Measurements from ENCODE around the gene CELF6.

Gene CELF6

GRCh38 chr15:72248514-72248913 lies 71.4 kb downstream of the CELF6 start:
- no peaks in the 10 kb centered on the region for H3K4me1 ChIP-seq (ENCODE audit: control insufficient read depth in 1 of 2, insufficient read depth in 2 of 2, low read length in 2 of 2)

DNA sequence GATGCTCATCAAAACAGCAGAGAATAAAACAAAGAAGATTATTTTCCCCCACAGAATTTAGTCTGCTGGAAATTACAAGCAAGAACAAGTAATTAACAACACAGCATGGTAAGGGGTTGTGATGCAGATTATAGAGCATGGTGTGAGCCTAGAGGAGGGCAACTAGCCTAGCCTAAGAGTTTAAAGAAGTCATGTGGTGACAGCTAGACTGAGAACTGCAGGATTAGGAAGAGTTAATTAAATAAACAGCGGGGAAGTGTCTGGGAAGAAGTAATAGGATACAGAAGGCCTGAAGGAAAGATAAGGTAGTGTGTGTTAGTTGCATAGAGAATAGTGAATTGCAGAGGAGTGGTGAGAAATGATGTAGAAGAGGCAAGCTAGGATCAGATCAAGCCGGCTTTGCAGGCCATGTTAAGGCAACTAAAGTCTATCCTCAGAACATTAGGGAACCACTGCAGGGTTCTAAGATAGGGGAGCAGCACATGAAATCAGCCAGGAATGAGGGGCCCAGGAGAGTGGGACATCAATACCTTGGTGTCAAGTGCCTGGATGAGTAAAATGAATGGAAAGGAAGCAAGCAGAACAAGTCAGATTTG lies 77.1 kb downstream of the CELF6 start:
- Histone ChIP-seq H3K9me3 (ENCODE audit: control insufficient read depth in 1 of 2, low read length in 2 of 2) (no peaks in the 10 kb centered on the region), H3K4me3 (ENCODE audit: low read depth in 1 of 2, low read length in 2 of 2) (no peak overlapping the region), H3K4me1 (ENCODE audit: control insufficient read depth in 1 of 2, insufficient read depth in 2 of 2, low read length in 2 of 2) (peaks cover 0 to 3% of the 10 kb centered on the region in 2 donors), H3K27me3 (ENCODE audit: control insufficient read depth in 1 of 2, insufficient read depth in 2 of 2, low read length in 2 of 2) (no peaks in the 10 kb centered on the region), H3K27ac (ENCODE audit: low read depth, low read length) (no peak overlapping the region), H3K9ac (ENCODE audit: low read depth in 1 of 2, low read length in 2 of 2) (no peak overlapping the region), H3K36me3 (ENCODE audit: control insufficient read depth in 1 of 2, insufficient read depth in 2 of 2, low read length in 2 of 2) (peaks cover 30 to 31% of the 10 kb centered on the region in 2 donors)

More at GRCh38 chr15:72248514-72248913, 71.4 kb downstream of the CELF6 start:
- Histone ChIP-seq H3K36me3 (ENCODE audit: control insufficient read depth in 1 of 2, insufficient read depth in 2 of 2, low read length in 2 of 2) (peaks cover 18 to 49% of the 10 kb centered on the region in 2 donors), H3K27ac (ENCODE audit: low read depth, low read length) (no peak overlapping the region), H3K27me3 (ENCODE audit: control insufficient read depth in 1 of 2, insufficient read depth in 2 of 2, low read length in 2 of 2) (no peaks in the 10 kb centered on the region), H3K4me3 (ENCODE audit: low read depth in 1 of 2, low read length in 2 of 2) (no peak overlapping the region), H3K9ac (ENCODE audit: low read depth in 1 of 2, low read length in 2 of 2) (no peak overlapping the region), H3K9me3 (ENCODE audit: control insufficient read depth in 1 of 2, low read length in 2 of 2) (no peaks in the 10 kb centered on the region)

DNA sequence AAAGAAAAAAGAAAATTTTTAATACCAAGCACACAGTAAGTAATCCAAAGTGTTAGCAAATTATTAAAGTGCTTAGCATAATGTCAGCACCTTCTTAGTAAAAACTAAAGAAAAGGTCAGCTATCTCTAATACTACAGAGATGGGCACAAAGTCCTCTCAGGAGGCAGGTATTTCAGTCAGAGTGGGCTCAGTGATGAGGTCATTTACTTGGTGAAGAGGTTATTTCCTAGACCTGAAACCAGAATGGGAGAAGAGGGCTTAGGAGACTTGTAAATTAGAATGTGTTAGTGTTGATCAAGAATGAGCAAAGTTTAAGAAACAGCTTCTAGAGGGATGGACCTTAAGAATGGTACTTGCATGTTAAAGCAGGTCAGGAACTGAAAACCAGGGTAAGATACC lies 80.3 kb downstream of the CELF6 start:
- H3K4me3 ChIP-seq (ENCODE audit: low read depth in 1 of 2, low read length in 2 of 2), result no peak overlapping the region
- no peak overlapping the region for H3K9ac ChIP-seq (ENCODE audit: low read depth in 1 of 2, low read length in 2 of 2)
- H3K9me3 ChIP-seq (ENCODE audit: control insufficient read depth in 1 of 2, low read length in 2 of 2), result no peaks in the 10 kb centered on the region
- no peak overlapping the region for H3K27ac ChIP-seq (ENCODE audit: low read depth, low read length)
- H3K27me3 ChIP-seq (ENCODE audit: control insufficient read depth in 1 of 2, insufficient read depth in 2 of 2, low read length in 2 of 2), result no peaks in the 10 kb centered on the region
- peaks cover 6 to 13% of the 10 kb centered on the region in 2 donors for H3K4me1 ChIP-seq (ENCODE audit: control insufficient read depth in 1 of 2, insufficient read depth in 2 of 2, low read length in 2 of 2)
- H3K36me3 ChIP-seq (ENCODE audit: control insufficient read depth in 1 of 2, insufficient read depth in 2 of 2, low read length in 2 of 2), result peaks cover 29 to 30% of the 10 kb centered on the region in 2 donors

GRCh38 chr15:72238586-72238985 lies 81.4 kb downstream of the CELF6 start:
- Histone ChIP-seq H3K4me1 (ENCODE audit: control insufficient read depth in 1 of 2, insufficient read depth in 2 of 2, low read length in 2 of 2) (peaks cover 6 to 13% of the 10 kb centered on the region in 2 donors), H3K36me3 (ENCODE audit: control insufficient read depth in 1 of 2, insufficient read depth in 2 of 2, low read length in 2 of 2) (peaks cover 25% of the 10 kb centered on the region in 2 donors), H3K27me3 (ENCODE audit: control insufficient read depth in 1 of 2, insufficient read depth in 2 of 2, low read length in 2 of 2) (no peaks in the 10 kb centered on the region), H3K9ac (ENCODE audit: low read depth in 1 of 2, low read length in 2 of 2) (no peak overlapping the region), H3K9me3 (ENCODE audit: control insufficient read depth in 1 of 2, low read length in 2 of 2) (no peaks in the 10 kb centered on the region), H3K4me3 (ENCODE audit: low read depth in 1 of 2, low read length in 2 of 2) (no peak overlapping the region), H3K27ac (ENCODE audit: low read depth, low read length) (no peak overlapping the region)

DNA sequence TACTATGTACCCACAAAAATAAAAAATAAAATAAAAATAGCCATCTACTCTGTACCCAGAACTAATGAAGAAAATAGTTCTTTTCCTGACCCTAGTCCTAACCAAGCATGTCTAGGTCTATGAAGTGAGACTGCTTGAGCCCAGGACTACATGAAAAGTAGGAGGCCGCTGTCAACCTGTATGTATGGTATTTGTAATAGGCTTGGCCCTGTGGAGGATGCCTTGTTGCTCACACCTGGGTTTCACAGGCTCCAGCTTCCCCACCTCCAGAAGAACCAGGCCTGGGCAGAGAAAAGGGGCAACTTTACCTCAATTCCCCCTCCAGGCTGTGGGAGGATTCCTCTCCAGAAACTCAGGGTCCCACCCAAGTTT lies 82.1 kb downstream of the CELF6 start:
- Histone ChIP-seq H3K27me3 (ENCODE audit: control insufficient read depth in 1 of 2, insufficient read depth in 2 of 2, low read length in 2 of 2) (no peaks in the 10 kb centered on the region), H3K4me1 (ENCODE audit: control insufficient read depth in 1 of 2, insufficient read depth in 2 of 2, low read length in 2 of 2) (peaks cover 8 to 13% of the 10 kb centered on the region in 2 donors), H3K9ac (ENCODE audit: low read depth in 1 of 2, low read length in 2 of 2) (no peak overlapping the region), H3K36me3 (ENCODE audit: control insufficient read depth in 1 of 2, insufficient read depth in 2 of 2, low read length in 2 of 2) (peaks cover 21 to 25% of the 10 kb centered on the region in 2 donors), H3K27ac (ENCODE audit: low read depth, low read length) (no peak overlapping the region), H3K9me3 (ENCODE audit: control insufficient read depth in 1 of 2, low read length in 2 of 2) (no peaks in the 10 kb centered on the region), H3K4me3 (ENCODE audit: low read depth in 1 of 2, low read length in 2 of 2) (no peak overlapping the region)

DNA sequence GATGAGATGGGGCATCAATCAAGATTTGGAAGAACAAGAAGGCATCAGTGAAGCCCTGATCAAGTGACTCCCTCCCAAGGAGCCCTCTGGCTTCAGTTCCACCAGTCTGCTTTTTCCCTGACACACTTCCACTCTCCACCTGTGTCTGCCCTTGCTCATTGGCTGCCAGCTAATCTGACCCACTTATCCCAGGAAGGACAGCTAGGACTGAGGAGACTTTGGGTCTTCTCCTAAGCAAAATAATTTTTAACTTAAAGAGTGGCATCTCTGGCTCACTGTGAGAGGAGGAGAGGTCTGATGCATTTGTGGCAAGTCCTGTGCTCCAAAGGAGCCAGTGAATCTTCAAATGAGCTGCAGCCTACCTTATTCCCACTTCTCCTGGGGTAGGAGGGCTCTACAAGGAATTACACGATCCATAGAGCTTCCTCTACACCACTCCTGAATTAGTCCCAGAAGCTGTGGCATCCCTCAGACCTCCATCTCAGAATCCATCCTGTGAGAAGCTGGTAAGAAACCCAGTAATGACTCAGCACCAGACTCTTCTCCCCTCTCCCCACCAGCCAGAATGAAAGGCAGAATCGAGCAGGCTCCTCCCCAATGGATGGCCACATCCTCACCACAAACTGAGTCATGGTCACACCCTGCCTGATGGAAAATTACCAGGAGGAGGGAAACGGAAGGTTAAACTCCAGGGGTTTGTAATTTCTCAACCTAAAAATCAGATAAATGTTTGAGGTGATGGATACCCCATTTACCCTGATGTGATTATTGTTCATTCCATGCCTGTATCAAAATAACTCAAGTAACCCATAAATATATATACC lies 82.7 kb downstream of the CELF6 start:
- Histone ChIP-seq H3K9me3 (ENCODE audit: control insufficient read depth in 1 of 2, low read length in 2 of 2) (no peaks in the 10 kb centered on the region), H3K27ac (ENCODE audit: low read depth, low read length) (no peak overlapping the region), H3K9ac (ENCODE audit: low read depth in 1 of 2, low read length in 2 of 2) (no peak overlapping the region), H3K4me1 (ENCODE audit: control insufficient read depth in 1 of 2, insufficient read depth in 2 of 2, low read length in 2 of 2) (peaks cover 14 to 19% of the 10 kb centered on the region in 2 donors), H3K4me3 (ENCODE audit: low read depth in 1 of 2, low read length in 2 of 2) (no peak overlapping the region), H3K36me3 (ENCODE audit: control insufficient read depth in 1 of 2, insufficient read depth in 2 of 2, low read length in 2 of 2) (peaks cover 16 to 21% of the 10 kb centered on the region in 2 donors), H3K27me3 (ENCODE audit: control insufficient read depth in 1 of 2, insufficient read depth in 2 of 2, low read length in 2 of 2) (no peaks in the 10 kb centered on the region)

- H3K9me3 ChIP-seq (ENCODE audit: control insufficient read depth in 1 of 2, low read length in 2 of 2), result no peaks in the 10 kb centered on the region
- no peak overlapping the region for H3K4me3 ChIP-seq (ENCODE audit: low read depth in 1 of 2, low read length in 2 of 2)
- H3K36me3 ChIP-seq (ENCODE audit: control insufficient read depth in 1 of 2, insufficient read depth in 2 of 2, low read length in 2 of 2), result peaks cover 10 to 14% of the 10 kb centered on the region in 2 donors
- no peak overlapping the region for H3K27ac ChIP-seq (ENCODE audit: low read depth, low read length)
- no peak overlapping the region for H3K9ac ChIP-seq (ENCODE audit: low read depth in 1 of 2, low read length in 2 of 2)
- no peaks in the 10 kb centered on the region for H3K27me3 ChIP-seq (ENCODE audit: control insufficient read depth in 1 of 2, insufficient read depth in 2 of 2, low read length in 2 of 2)
- H3K4me1 ChIP-seq (ENCODE audit: control insufficient read depth in 1 of 2, insufficient read depth in 2 of 2, low read length in 2 of 2), result peaks cover 21% of the 10 kb centered on the region in 2 donors
Observed at GRCh38 chr15:72236381-72237003, 83.5 kb downstream of the CELF6 start.

- Histone ChIP-seq H3K9ac (ENCODE audit: low read depth in 1 of 2, low read length in 2 of 2) (no peak overlapping the region), H3K9me3 (ENCODE audit: control insufficient read depth in 1 of 2, low read length in 2 of 2) (no peaks in the 10 kb centered on the region), H3K27ac (ENCODE audit: low read depth, low read length) (no peak overlapping the region), H3K27me3 (ENCODE audit: control insufficient read depth in 1 of 2, insufficient read depth in 2 of 2, low read length in 2 of 2) (no peaks in the 10 kb centered on the region), H3K4me3 (ENCODE audit: low read depth in 1 of 2, low read length in 2 of 2) (no peak overlapping the region), H3K36me3 (ENCODE audit: control insufficient read depth in 1 of 2, insufficient read depth in 2 of 2, low read length in 2 of 2) (peaks cover 0 to 2% of the 10 kb centered on the region in 2 donors), H3K4me1 (ENCODE audit: control insufficient read depth in 1 of 2, insufficient read depth in 2 of 2, low read length in 2 of 2) (peaks cover 21% of the 10 kb centered on the region in 2 donors)
Observed at GRCh38 chr15:72235298-72235697, 84.7 kb downstream of the CELF6 start.

All from duodenal mucosa (tissue), 2 donors.